Measurements from ENCODE around the gene CTSL. TPM values are rescaled to one million over a fixed set of nuclear protein-coding genes. Genes with fewer than 3 reads are reported as not detected.

The CTSL gene
- total RNA-seq, 1 experiment from 2014 or later = 63.2 TPM

DNA sequence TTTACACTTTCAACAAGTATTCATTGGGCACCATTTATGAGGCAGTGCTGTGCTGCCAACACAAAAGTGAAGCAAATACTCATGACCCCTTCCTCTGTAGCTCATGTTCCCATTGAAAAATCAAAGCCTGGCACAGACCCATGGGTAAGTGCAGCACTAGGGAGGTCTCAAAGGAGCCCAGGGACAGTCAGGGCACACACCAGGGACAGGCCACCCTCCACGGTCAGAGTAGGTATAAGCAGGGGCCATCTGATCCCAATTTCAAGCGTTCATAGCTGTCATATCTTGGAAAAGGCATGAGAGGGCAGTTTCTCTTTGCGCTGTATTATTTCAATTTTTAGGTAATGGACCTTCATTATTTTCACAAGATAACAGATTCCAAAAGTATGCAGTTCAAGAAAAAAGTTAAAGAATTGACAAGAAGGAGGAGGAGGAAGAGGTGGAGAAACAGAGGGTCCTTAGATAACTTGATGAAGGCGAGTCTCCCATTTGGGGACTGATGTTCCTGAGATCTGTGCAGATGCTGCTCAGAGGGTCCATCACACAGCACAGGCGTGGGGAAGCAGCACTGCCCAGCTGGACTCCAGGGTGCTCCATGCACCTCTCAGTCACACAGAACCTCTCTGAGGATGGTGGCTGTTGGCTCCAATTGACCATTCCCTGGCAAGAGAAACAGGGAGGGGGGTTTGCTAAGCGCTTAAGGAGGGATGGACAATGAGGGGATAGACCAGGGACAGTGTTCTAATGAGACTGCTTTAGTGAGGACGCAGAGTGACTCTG, 7.5 kb downstream of the CTSL start:
- ChIA-PET POLR2A (ENCODE audit: unreplicated experiment) (no interaction called here), CTCF (no interaction called here)
- no peaks in the 10 kb centered on the region for H3K27me3 ChIP-seq (ENCODE audit: low read length)
- no peak for ATAC-seq
- H3K4me1 ChIP-seq (ENCODE audit: insufficient read depth, low read length) = no peaks in the 10 kb centered on the region
- no peaks in the 10 kb centered on the region for H3K9me3 ChIP-seq (ENCODE audit: low read length)
- no peak overlapping the region for H2AFZ ChIP-seq (ENCODE audit: low read length)
- H3K9me2 ChIP-seq (replicated peaks; ENCODE audit: low read length) = no peaks in the 10 kb centered on the region
- no peaks in the 10 kb centered on the region for H3K79me2 ChIP-seq (ENCODE audit: low read length)
- DNase-seq = no peak
- no TSS peak for BruUV-seq (replicated peaks)
- H3K27ac ChIP-seq (ENCODE audit: low read length) = no peak overlapping the region
- intact Hi-C loops (cut with micrococcal nuclease) = loop anchor here (10.0 kb wide), 1 partner anchor 49 kb away; no protein-coding TSS in a partner anchor
- H3K4me3 ChIP-seq (ENCODE audit: low read length) = no peak overlapping the region
- no peaks in the 10 kb centered on the region for H4K20me1 ChIP-seq (ENCODE audit: low read length)
- no peaks in the 10 kb centered on the region for H3F3A ChIP-seq (ENCODE audit: low read length, unreplicated experiment)
- H3K4me2 ChIP-seq (ENCODE audit: low read length) = no peak overlapping the region
- H3K36me3 ChIP-seq (ENCODE audit: low read depth, low read length) = no peaks in the 10 kb centered on the region
- TF ChIP-seq EZH2phosphoT487 (IDR thresholded peaks at IDR 0.05; ENCODE audit: borderline replicate concordance, low read length) = no peak
- no peak for TF ChIP-seq EZH2 (IDR thresholded peaks at IDR 0.05; ENCODE audit: low read length, unreplicated experiment)
- TF ChIP-seq, protein P1, sequence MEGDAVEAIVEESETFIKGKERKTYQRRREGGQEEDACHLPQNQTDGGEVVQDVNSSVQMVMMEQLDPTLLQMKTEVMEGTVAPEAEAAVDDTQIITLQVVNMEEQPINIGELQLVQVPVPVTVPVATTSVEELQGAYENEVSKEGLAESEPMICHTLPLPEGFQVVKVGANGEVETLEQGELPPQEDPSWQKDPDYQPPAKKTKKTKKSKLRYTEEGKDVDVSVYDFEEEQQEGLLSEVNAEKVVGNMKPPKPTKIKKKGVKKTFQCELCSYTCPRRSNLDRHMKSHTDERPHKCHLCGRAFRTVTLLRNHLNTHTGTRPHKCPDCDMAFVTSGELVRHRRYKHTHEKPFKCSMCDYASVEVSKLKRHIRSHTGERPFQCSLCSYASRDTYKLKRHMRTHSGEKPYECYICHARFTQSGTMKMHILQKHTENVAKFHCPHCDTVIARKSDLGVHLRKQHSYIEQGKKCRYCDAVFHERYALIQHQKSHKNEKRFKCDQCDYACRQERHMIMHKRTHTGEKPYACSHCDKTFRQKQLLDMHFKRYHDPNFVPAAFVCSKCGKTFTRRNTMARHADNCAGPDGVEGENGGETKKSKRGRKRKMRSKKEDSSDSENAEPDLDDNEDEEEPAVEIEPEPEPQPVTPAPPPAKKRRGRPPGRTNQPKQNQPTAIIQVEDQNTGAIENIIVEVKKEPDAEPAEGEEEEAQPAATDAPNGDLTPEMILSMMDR (conservative IDR thresholded peaks at IDR 0.05; ENCODE audit: low read depth, low read length) = no peak
- H3K9ac ChIP-seq (ENCODE audit: low read length) = no peak overlapping the region

DNA sequence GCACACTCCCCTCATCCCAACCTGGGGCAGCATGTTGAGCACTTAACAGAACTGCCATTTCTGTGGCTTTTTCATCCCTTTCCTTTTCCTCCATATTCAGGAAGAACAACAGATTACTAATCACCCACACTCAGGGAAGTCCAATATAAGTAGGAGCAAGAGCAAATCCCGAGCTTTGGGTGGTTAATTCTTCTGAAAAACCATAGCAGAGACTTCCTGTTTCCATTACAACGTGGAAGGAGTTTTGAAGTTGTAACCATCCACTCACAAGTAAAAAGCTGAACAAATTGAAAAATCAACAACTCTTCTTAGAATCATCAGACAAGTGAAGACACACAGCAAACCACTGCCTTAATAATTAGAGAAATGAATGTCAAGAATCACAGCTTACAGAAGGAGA, 8.2 kb downstream of the CTSL start:
- Histone ChIP-seq H3K27me3 (ENCODE audit: low read length) (no peaks in the 10 kb centered on the region), H3K9me3 (ENCODE audit: low read length) (no peaks in the 10 kb centered on the region), H3K36me3 (ENCODE audit: low read depth, low read length) (no peaks in the 10 kb centered on the region), H2AFZ (ENCODE audit: low read length) (no peak overlapping the region), H3F3A (ENCODE audit: low read length, unreplicated experiment) (no peaks in the 10 kb centered on the region), H3K79me2 (ENCODE audit: low read length) (no peaks in the 10 kb centered on the region), H3K27ac (ENCODE audit: low read length) (no peak overlapping the region), H3K9ac (ENCODE audit: low read length) (no peak overlapping the region), H3K4me3 (ENCODE audit: low read length) (no peak overlapping the region), H4K20me1 (ENCODE audit: low read length) (no peaks in the 10 kb centered on the region), H3K4me1 (ENCODE audit: insufficient read depth, low read length) (no peaks in the 10 kb centered on the region), H3K9me2 (replicated peaks; ENCODE audit: low read length) (no peaks in the 10 kb centered on the region), H3K4me2 (ENCODE audit: low read length) (no peak overlapping the region)
- TF ChIP-seq EZH2 (IDR thresholded peaks at IDR 0.05; ENCODE audit: low read length, unreplicated experiment) = no peak
- TF ChIP-seq, protein P1 (conservative IDR thresholded peaks at IDR 0.05; ENCODE audit: low read depth, low read length) = no peak
- TF ChIP-seq EZH2phosphoT487 (IDR thresholded peaks at IDR 0.05; ENCODE audit: borderline replicate concordance, low read length) = no peak
- intact Hi-C loops (cut with micrococcal nuclease) = loop anchor here (10.0 kb wide), 1 partner anchor 49 kb away; no protein-coding TSS in a partner anchor
- ChIA-PET POLR2A (ENCODE audit: unreplicated experiment) (no interaction called here), CTCF (no interaction called here)
- DNase-seq = no peak
- BruUV-seq (replicated peaks) = no TSS peak
- no peak for ATAC-seq

DNA sequence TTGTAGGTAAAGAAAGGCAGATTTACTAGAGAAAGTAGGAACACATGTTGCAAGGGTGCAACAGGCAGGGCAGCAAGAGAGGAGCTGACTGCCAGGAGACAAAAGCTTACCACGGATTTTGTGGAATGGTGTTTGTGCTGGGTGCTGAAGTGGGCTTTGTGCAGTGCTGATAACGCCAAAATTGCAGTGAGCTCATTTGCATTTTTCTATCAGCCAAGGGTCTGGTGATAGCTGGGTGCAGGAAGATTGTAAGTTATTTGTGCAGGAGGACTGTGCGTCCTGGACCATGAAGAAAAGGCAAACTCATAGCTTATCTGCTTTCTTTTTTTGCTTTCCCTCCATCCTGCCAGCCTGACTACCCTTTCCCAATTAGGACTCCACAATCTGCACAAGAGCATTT, 13.6 kb downstream of the CTSL start:
- BruUV-seq (replicated peaks) = no TSS peak
- Histone ChIP-seq H2AFZ (ENCODE audit: low read length) (no peak overlapping the region), H3K9me3 (ENCODE audit: low read length) (0 out of 2 replicates have a peak, but pooled peaks cover 6% of the 10 kb centered on the region), H3K4me3 (ENCODE audit: low read length) (no peak overlapping the region), H3K79me2 (ENCODE audit: low read length) (no peaks in the 10 kb centered on the region), H3K9me2 (replicated peaks; ENCODE audit: low read length) (no peaks in the 10 kb centered on the region), H3K4me1 (ENCODE audit: insufficient read depth, low read length) (no peaks in the 10 kb centered on the region), H3K9ac (ENCODE audit: low read length) (no peak overlapping the region), H3K4me2 (ENCODE audit: low read length) (no peak overlapping the region), H4K20me1 (ENCODE audit: low read length) (no peaks in the 10 kb centered on the region), H3K27ac (ENCODE audit: low read length) (no peak overlapping the region), H3K27me3 (ENCODE audit: low read length) (no peaks in the 10 kb centered on the region), H3F3A (ENCODE audit: low read length, unreplicated experiment) (no peaks in the 10 kb centered on the region), H3K36me3 (ENCODE audit: low read depth, low read length) (no peaks in the 10 kb centered on the region)
- TF ChIP-seq EZH2 (IDR thresholded peaks at IDR 0.05; ENCODE audit: low read length, unreplicated experiment) (no peak), EZH2phosphoT487 (IDR thresholded peaks at IDR 0.05; ENCODE audit: borderline replicate concordance, low read length) (no peak)
- TF ChIP-seq, protein P1 (conservative IDR thresholded peaks at IDR 0.05; ENCODE audit: low read depth, low read length) = no peak
- POLR2A ChIA-PET (ENCODE audit: unreplicated experiment) = no interaction called here
- no peak for DNase-seq
- CTCF ChIA-PET = no interaction called here
- intact Hi-C loops (cut with micrococcal nuclease) = loop anchor here (10.0 kb wide), 1 partner anchor 55 kb away; no protein-coding TSS in a partner anchor
- ATAC-seq = no peak

Data from PC-3 (cell line).